Umbilical cord (tissue), 2 donors: ENCODE results near the gene TSPAN14. TPM values are rescaled to one million over a fixed set of nuclear protein-coding genes. Genes with fewer than 3 reads are reported as not detected.
A peak's percentile ranks its signal among the peaks of the same experiment; 100 is the strongest.

Experiments
- DNase-seq: peaks from one replicate; pipeline ENCODE4 v3.0.0-alpha.2; 2015; ENCODE audit warnings: low spot score
- total RNA-seq: library from RNA; depleted of rRNA; stranded (reverse); fragments of >200 nt; gene quantifications from one replicate; pipeline ENCODE4 v1.2.3, GENCODE V29; 2014; ENCODE audit warnings: low replicate concordance; ENCODE audit not compliant: insufficient read depth

The TSPAN14 gene
- total RNA-seq, 1 donor from 2014 or later, result 32.7 TPM

GRCh38 chr10:80421707-80422536 lies 32.2 kb upstream of the TSPAN14 start:
- no peak for DNase-seq

GRCh38 chr10:80425901-80426300 lies 28.2 kb upstream of the TSPAN14 start:
- no peak for DNase-seq

GRCh38 chr10:80427541-80427940 lies 26.6 kb upstream of the TSPAN14 start:
- no peak for DNase-seq

GRCh38 chr10:80429521-80429973 lies 24.6 kb upstream of the TSPAN14 start:
- no peak for DNase-seq

- DNase-seq, result no peak
Observed at GRCh38 chr10:80433134-80433533, 21.0 kb upstream of the TSPAN14 start.

- DNase-seq, result peak; percentile 59
Observed at GRCh38 chr10:80436446-80437098, 17.5 kb upstream of the TSPAN14 start.

GRCh38 chr10:80437227-80437626 lies 16.9 kb upstream of the TSPAN14 start:
- DNase-seq, result no peak

- no peak for DNase-seq
Observed at GRCh38 chr10:80441831-80442230, 12.3 kb upstream of the TSPAN14 start.

- DNase-seq, result peak; percentile 60
Observed at GRCh38 chr10:80442879-80443278, 11.2 kb upstream of the TSPAN14 start.

GRCh38 chr10:80443531-80443974 lies 10.6 kb upstream of the TSPAN14 start:
- peak; percentile 58 for DNase-seq

- no peak for DNase-seq
Observed at GRCh38 chr10:80444124-80444523, 10.0 kb upstream of the TSPAN14 start.

GRCh38 chr10:80444646-80445319 lies 9.3 kb upstream of the TSPAN14 start:
- DNase-seq, result peak; percentile 88

GRCh38 chr10:80447436-80448190 lies 6.5 kb upstream of the TSPAN14 start:
- DNase-seq, result no peak

- DNase-seq, result no peak
Observed at GRCh38 chr10:80448209-80448942, 5.7 kb upstream of the TSPAN14 start.

GRCh38 chr10:80449520-80449919 lies 4.6 kb upstream of the TSPAN14 start:
- no peak for DNase-seq

GRCh38 chr10:80451132-80451531 lies 3.0 kb upstream of the TSPAN14 start:
- DNase-seq, result no peak

GRCh38 chr10:80452069-80452468 lies 2.0 kb upstream of the TSPAN14 start:
- DNase-seq, result no peak

- DNase-seq, result no peak
Observed at GRCh38 chr10:80452640-80453039, 1.5 kb upstream of the TSPAN14 start.

- peak; percentile 86 for DNase-seq
Observed at GRCh38 chr10:80453056-80453841, 861 bp upstream of the TSPAN14 start.
